GM23338 (cell line): Measurements from ENCODE around the gene TTC39B. TPM values are rescaled to one million over a fixed set of nuclear protein-coding genes. Genes with fewer than 3 reads are reported as not detected.

Source experiments
- ATAC-seq: fragments of 200-7000 bp; cut with Tn5 transposase; 3 replicates; pipeline ENCODE4 v1.9.1; 2020
- DNase-seq: peaks from one replicate; pipeline ENCODE4 v3.0.0-alpha.2; 2015; ENCODE audit warnings: low spot score
- H2AFZ ChIP-seq: fragments of 200-600 bp; sonication (generic); 2 replicates; pipeline ENCODE4 v1.8.0; 2016; ENCODE audit warnings: antibody characterized with exemption, mild to moderate bottlenecking, moderate library complexity
- H3F3A ChIP-seq: fragments of 200-600 bp; sonication (generic); replicated peaks from 2 replicates; pipeline ENCODE4 v1.8.0; 2017; ENCODE audit warnings: antibody characterized with exemption, mixed run types, low read depth
- H3K27ac ChIP-seq: fragments of 200-600 bp; sonication (generic); 2 replicates; pipeline ENCODE4 v1.6.1; 2016; ENCODE audit warnings: low read depth
- H3K27me3 ChIP-seq: fragments of 200-600 bp; sonication (generic); 2 replicates; pipeline ENCODE4 v1.8.0; 2016; ENCODE audit warnings: mild to moderate bottlenecking, mixed run types, moderate library complexity; ENCODE audit not compliant: insufficient read depth
- H3K36me3 ChIP-seq: fragments of 200-600 bp; sonication (generic); 2 replicates; pipeline ENCODE4 v1.8.0; 2016; ENCODE audit warnings: mild to moderate bottlenecking; ENCODE audit not compliant: insufficient read depth
- H3K4me1 ChIP-seq: fragments of 200-600 bp; sonication (generic); 2 replicates; pipeline ENCODE4 v1.8.0; 2016; ENCODE audit warnings: mild to moderate bottlenecking, moderate library complexity; ENCODE audit not compliant: insufficient read depth
- H3K4me2 ChIP-seq: fragments of 200-600 bp; sonication (generic); 2 replicates; pipeline ENCODE4 v1.7.1; 2017; ENCODE audit warnings: mixed run types
- H3K4me3 ChIP-seq: fragments of 200-600 bp; sonication (generic); 2 replicates; pipeline ENCODE4 v1.6.1; 2016; ENCODE audit warnings: mixed run types
- H3K79me2 ChIP-seq: fragments of 200-600 bp; sonication (generic); replicated peaks from 2 replicates; pipeline ENCODE4 v1.8.0; 2017; ENCODE audit warnings: mild to moderate bottlenecking; ENCODE audit not compliant: insufficient read depth
- H3K9me2 ChIP-seq: fragments of 200-600 bp; sonication (generic); 2 replicates; pipeline ENCODE4 v1.8.0; 2017; ENCODE audit not compliant: insufficient read depth
- H4K20me1 ChIP-seq: fragments of 200-600 bp; sonication (generic); replicated peaks from 2 replicates; pipeline ENCODE4 v1.8.0; 2017; ENCODE audit warnings: mild to moderate bottlenecking; ENCODE audit not compliant: insufficient read depth
- H3K27ac Mint-ChIP-seq: 2 replicates; pipeline ENCODE4 v1.8.0; 2020; ENCODE audit warnings: inconsistent platforms, mild to moderate bottlenecking, moderate library complexity, mixed read lengths
- H3K27me3 Mint-ChIP-seq: 3 replicates; pipeline ENCODE4 v1.8.0; 2022; ENCODE audit warnings: low read depth, mild to moderate bottlenecking, moderate library complexity, mixed read lengths, inconsistent platforms; ENCODE audit not compliant: insufficient read depth, poor library complexity
- H3K36me3 Mint-ChIP-seq: 3 replicates; pipeline ENCODE4 v1.8.0; 2021; ENCODE audit warnings: low read depth, mild to moderate bottlenecking, inconsistent platforms, moderate library complexity, mixed read lengths
- H3K4me1 Mint-ChIP-seq: 3 replicates; pipeline ENCODE4 v1.8.0; 2020; ENCODE audit warnings: mild to moderate bottlenecking, inconsistent platforms, mixed read lengths
- H3K4me3 Mint-ChIP-seq: 3 replicates; pipeline ENCODE4 v1.8.0; 2021; ENCODE audit warnings: moderate library complexity, mild to moderate bottlenecking, inconsistent platforms, mixed read lengths
- H3K9me3 Mint-ChIP-seq: 3 replicates; pipeline ENCODE4 v1.8.0; 2020; ENCODE audit warnings: moderate library complexity, mild to moderate bottlenecking, inconsistent platforms, mixed read lengths
- CREB1 ChIP-seq: fragments of 250-450 bp; sonication (Bioruptor Pico); IDR thresholded peaks from 2 replicates; pipeline ENCODE4 v1.5.0; 2020; ENCODE audit warnings: low read depth, mild to moderate bottlenecking, moderate library complexity
- NANOG ChIP-seq: IDR thresholded peaks from 2 replicates; pipeline ENCODE4 v1.6.1; 2016; ENCODE audit warnings: antibody characterized with exemption, borderline replicate concordance
- REST ChIP-seq: IDR thresholded peaks from one replicate; pipeline ENCODE4 v1.6.1; 2018; ENCODE audit warnings: antibody characterized with exemption; ENCODE audit not compliant: unreplicated experiment
- ZNF462 ChIP-seq: fragments of 250-450 bp; sonication (Bioruptor Pico); IDR thresholded peaks from 2 replicates; pipeline ENCODE4 v1.5.0; 2020; ENCODE audit warnings: mild to moderate bottlenecking, moderate library complexity
- polyA plus RNA-seq: library from polyadenylated mRNA; unstranded; fragments of >200 nt; fragmentation: Nextera tagmentation; extraction: Ambion mirVana; gene quantifications from 2 replicates; pipeline ENCODE4 v1.2.1, GENCODE V29; 2016
- total RNA-seq: library from RNA; depleted of rRNA; stranded (reverse); fragments of >200 nt; shearing (Covaris generic); gene quantifications from 2 replicates; pipeline ENCODE4 v1.2.3, GENCODE V29; 2014

The TTC39B gene
- total and polyA plus RNA-seq, 2 experiments from 2014 or later: 2.8 to 11.1 TPM

GRCh38 chr9:15139469-15139868 lies 167.5 kb downstream of the TTC39B start (continued):
- no peak for TF ChIP-seq REST

GRCh38 chr9:15138357-15138686 lies 168.7 kb downstream of the TTC39B start:
- Histone ChIP-seq H2AFZ (no peak overlapping the region), H3K36me3 (no peaks in the 10 kb centered on the region), H3K27ac (peak overlapping the region; percentile 87), H3K79me2 (no peaks in the 10 kb centered on the region), H3K4me3 (no peak overlapping the region), H3F3A (peaks cover 10% of the 10 kb centered on the region; the same call in 1 of the 2 replicates), H4K20me1 (no peaks in the 10 kb centered on the region), H3K27me3 (no peaks in the 10 kb centered on the region), H3K4me2 (peak overlapping the region; percentile 19; the same call in 1 of the 2 replicates), H3K9me2 (peaks cover 6% of the 10 kb centered on the region; the same call in 1 of the 2 replicates), H3K4me1 (peaks cover 25% of the 10 kb centered on the region)
- Mint-ChIP-seq H3K4me1 (peaks cover 37% of the 10 kb centered on the region), H3K36me3 (peaks cover 18% of the 10 kb centered on the region), H3K27ac (peak overlapping the region; percentile 98), H3K4me3 (no peak overlapping the region), H3K9me3 (peaks cover 17% of the 10 kb centered on the region), H3K27me3 (peaks cover 15% of the 10 kb centered on the region)
- ATAC-seq (peak; percentile 50), DNase-seq (peak; percentile 69)
- TF ChIP-seq ZNF462 (CRISPR knock-in tag): peak; percentile 81
- TF ChIP-seq NANOG: peak; percentile 92
- no peak for TF ChIP-seq CREB1 (CRISPR knock-in tag)
